ENCODE results near the gene EXO1. TPM values are rescaled to one million over a fixed set of nuclear protein-coding genes. Genes with fewer than 3 reads are reported as not detected.

The EXO1 gene
- total and polyA plus RNA-seq, 2 donors (not counting 3 experiments of a cell fraction or from before 2014, with no cell fraction given), result 4.1 to 23.5 TPM

- no peak for TF ChIP-seq JUN (IDR thresholded peaks at IDR 0.05; ENCODE audit: borderline replicate concordance, insufficient read depth, insufficient read length, low read depth)
- TF ChIP-seq, protein P1, sequence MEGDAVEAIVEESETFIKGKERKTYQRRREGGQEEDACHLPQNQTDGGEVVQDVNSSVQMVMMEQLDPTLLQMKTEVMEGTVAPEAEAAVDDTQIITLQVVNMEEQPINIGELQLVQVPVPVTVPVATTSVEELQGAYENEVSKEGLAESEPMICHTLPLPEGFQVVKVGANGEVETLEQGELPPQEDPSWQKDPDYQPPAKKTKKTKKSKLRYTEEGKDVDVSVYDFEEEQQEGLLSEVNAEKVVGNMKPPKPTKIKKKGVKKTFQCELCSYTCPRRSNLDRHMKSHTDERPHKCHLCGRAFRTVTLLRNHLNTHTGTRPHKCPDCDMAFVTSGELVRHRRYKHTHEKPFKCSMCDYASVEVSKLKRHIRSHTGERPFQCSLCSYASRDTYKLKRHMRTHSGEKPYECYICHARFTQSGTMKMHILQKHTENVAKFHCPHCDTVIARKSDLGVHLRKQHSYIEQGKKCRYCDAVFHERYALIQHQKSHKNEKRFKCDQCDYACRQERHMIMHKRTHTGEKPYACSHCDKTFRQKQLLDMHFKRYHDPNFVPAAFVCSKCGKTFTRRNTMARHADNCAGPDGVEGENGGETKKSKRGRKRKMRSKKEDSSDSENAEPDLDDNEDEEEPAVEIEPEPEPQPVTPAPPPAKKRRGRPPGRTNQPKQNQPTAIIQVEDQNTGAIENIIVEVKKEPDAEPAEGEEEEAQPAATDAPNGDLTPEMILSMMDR (IDR thresholded peaks at IDR 0.05; ENCODE audit: extremely low read depth in 1 of 2, insufficient read depth in 1 of 2, low read depth in 1 of 2, low read length in 2 of 2), result no peak
- no peak for TF ChIP-seq POLR2A (IDR thresholded peaks at IDR 0.05; ENCODE audit: low read depth, low read length)
- TF ChIP-seq, protein P2, sequence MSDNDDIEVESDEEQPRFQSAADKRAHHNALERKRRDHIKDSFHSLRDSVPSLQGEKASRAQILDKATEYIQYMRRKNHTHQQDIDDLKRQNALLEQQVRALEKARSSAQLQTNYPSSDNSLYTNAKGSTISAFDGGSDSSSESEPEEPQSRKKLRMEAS (IDR thresholded peaks at IDR 0.05; ENCODE audit: insufficient read depth, insufficient read length), result no peak
- TF ChIP-seq POLR2AphosphoS5 (IDR thresholded peaks at IDR 0.05; ENCODE audit: insufficient read depth, low read depth, low read length), result no peak
- TF ChIP-seq EZH2 (IDR thresholded peaks at IDR 0.05; ENCODE audit: borderline replicate concordance, low read depth, low read length, severe bottlenecking), result no peak
- TF ChIP-seq GATA2 (IDR thresholded peaks at IDR 0.05; ENCODE audit: insufficient read depth, insufficient read length, low read depth, low read length), result no peak
- no peak for TF ChIP-seq FOS (IDR thresholded peaks at IDR 0.05; ENCODE audit: borderline replicate concordance, insufficient read depth, low read length)
- TF ChIP-seq MYC (IDR thresholded peaks at IDR 0.05; ENCODE audit: low read depth, low read length), result no peak
- no TSS peak for BruUV-seq (replicated peaks)
- Histone ChIP-seq H3K9me1 (replicated peaks; ENCODE audit: control insufficient read depth, extremely low read depth, insufficient read depth, low read length) (no peaks in the 10 kb centered on the region), H3K4me1 (ENCODE audit: control insufficient read depth, extremely low read depth, insufficient read depth, low read length) (peaks cover 12% of the 10 kb centered on the region), H3K27me3 (ENCODE audit: control insufficient read depth in 2 of 2, insufficient read depth in 2 of 2, low read length in 2 of 2) (peaks cover 6 to 14% of the 10 kb centered on the region in 2 experiments), H3K4me2 (ENCODE audit: insufficient read depth, low read length) (no peak overlapping the region), H3K27ac (ENCODE audit: insufficient read depth, low read depth, low read length) (no peak overlapping the region), H3K4me3 (replicated peaks in 1 of 3; ENCODE audit: insufficient read depth in 1 of 3, low read depth in 1 of 3, low read length in 3 of 3) (no peak overlapping the region), H3K79me2 (ENCODE audit: control insufficient read depth, insufficient read depth, low read length) (peaks cover 10% of the 10 kb centered on the region), H4K20me1 (replicated peaks; ENCODE audit: control insufficient read depth, extremely low read depth, insufficient read depth, low read length) (no peaks in the 10 kb centered on the region), H3K9me3 (replicated peaks; ENCODE audit: control insufficient read depth, insufficient read depth, low read length) (no peaks in the 10 kb centered on the region), H3K36me3 (ENCODE audit: control insufficient read depth in 2 of 2, extremely low read depth in 1 of 2, insufficient read depth in 2 of 2, low read length in 2 of 2) (no peaks in the 10 kb centered on the region), H3K9ac (replicated peaks; ENCODE audit: extremely low read depth, insufficient read depth, low read length) (no peak overlapping the region), H2AFZ (ENCODE audit: low read depth, low read length) (no peak overlapping the region)
- ChIA-PET POLR2A (interaction anchor here (0.6 kb wide), 1 partner anchor 78 kb away, joined by 9 read pairs; no protein-coding TSS in a partner anchor), CTCF (interaction anchor here (1.0 kb wide), 1 partner anchor 11 kb away, joined by 3 read pairs; no protein-coding TSS in a partner anchor)
- dilution Hi-C loops (cut with MboI; ENCODE audit: extremely low pct_ligation_motif_present, low sequenced_read_pairs), result no loop called here
- no peak for FAIRE-seq
- no peak for DNase-seq (ENCODE audit: low read depth, low spot score)
- intact Hi-C loops (cut with micrococcal nuclease), result no loop called here
Measured at GRCh38 chr1:241844593-241844992, 3.4 kb upstream of the EXO1 start.
